SK-N-MC (cell line): ENCODE results near the gene FEZF1.

Source experiments
- DNase-seq: peaks from one replicate; pipeline ENCODE4 v3.0.0-alpha.2; 2011; ENCODE audit warnings: low read depth, low spot score
- H3K27ac ChIP-seq: fragments of 200-600 bp; sonication (generic); 2 replicates; pipeline ENCODE4 v1.5.1; 2016; ENCODE audit warnings: mixed run types
- H3K36me3 ChIP-seq: fragments of 200-600 bp; sonication (generic); 2 replicates; pipeline ENCODE4 v1.6.1; 2017; ENCODE audit warnings: antibody characterized with exemption, low read length, mixed read lengths; ENCODE audit not compliant: insufficient read depth
- H3K4me3 ChIP-seq: fragments of 200-600 bp; sonication (generic); 2 replicates; pipeline ENCODE4 v1.5.1; 2016
- H3K9ac ChIP-seq: fragments of 200-600 bp; sonication (generic); 2 replicates; pipeline ENCODE4 v1.8.0; 2017; ENCODE audit warnings: mixed run types, mixed read lengths; ENCODE audit not compliant: insufficient read length
- H3K9me3 ChIP-seq: fragments of 200-600 bp; sonication (generic); 2 replicates; pipeline ENCODE4 v1.6.1; 2017; ENCODE audit warnings: low read depth, mild to moderate bottlenecking, antibody characterized with exemption, low read length, moderate library complexity, mixed read lengths
- EZH2 ChIP-seq: fragments of 200-600 bp; sonication (generic); IDR thresholded peaks from one replicate; pipeline ENCODE4 v1.6.1; 2017; ENCODE audit warnings: antibody characterized with exemption
- FOXP2 ChIP-seq: optimal IDR thresholded peaks from 2 replicates; pipeline ENCODE3; 2011; ENCODE audit warnings: mild to moderate bottlenecking, moderate library complexity; ENCODE audit not compliant: insufficient read depth; ENCODE audit errors: extremely low read length, control extremely low read depth
- POLR2AphosphoS5 ChIP-seq: IDR thresholded peaks from 2 replicates; pipeline ENCODE4 v1.6.1; 2012; ENCODE audit warnings: mild to moderate bottlenecking, low read depth, low read length, borderline replicate concordance

The FEZF1 gene

DNA sequence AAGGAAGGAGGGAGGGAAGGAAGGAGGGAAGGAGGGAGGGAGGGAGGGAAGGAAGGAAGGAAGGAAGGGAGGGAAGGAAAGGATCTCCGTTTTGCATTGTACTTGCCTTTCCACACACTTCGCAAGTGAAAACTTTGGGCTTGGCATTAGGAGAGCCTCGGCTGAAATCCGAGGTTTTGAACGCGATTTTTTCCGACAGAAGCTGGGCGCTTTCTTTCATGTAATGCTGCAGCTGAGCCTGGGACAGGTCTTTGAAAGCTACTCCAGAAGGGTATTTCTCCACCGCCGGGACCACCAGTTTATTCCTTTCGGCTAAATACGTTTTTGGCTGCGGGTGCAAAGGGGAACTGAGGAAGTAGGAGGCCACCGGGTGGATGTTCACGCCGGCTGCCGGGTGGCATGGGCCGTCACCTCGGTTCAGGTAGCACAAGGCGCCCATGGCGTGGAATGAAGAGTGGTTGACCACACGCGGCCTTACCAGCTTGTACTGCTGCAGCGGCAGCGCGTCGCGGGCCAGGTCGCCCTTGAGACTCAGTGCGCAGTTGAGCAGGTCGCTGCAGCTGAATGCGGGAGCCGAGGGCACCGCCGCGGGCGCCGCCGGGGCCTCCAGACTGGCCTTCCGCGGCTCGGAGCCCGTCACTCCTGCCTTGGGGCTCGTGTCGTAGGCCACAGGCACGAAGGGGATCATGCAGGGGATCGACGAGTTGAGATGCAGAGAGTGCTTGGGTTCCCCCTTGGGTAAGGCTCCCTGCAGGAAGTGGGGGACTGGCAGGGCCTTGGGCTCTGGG, 825 bp downstream of the FEZF1 start:
- no peaks in the 10 kb centered on the region for H3K9me3 ChIP-seq
- peaks cover 49% of the 10 kb centered on the region for H3K36me3 ChIP-seq
- no peak for DNase-seq
- TF ChIP-seq POLR2AphosphoS5: peak; percentile 88
- no peak for TF ChIP-seq EZH2
- peak overlapping the region; percentile 100 for H3K27ac ChIP-seq
- peak overlapping the region; percentile 99 for H3K9ac ChIP-seq
- H3K4me3 ChIP-seq: peak overlapping the region; percentile 83

DNA sequence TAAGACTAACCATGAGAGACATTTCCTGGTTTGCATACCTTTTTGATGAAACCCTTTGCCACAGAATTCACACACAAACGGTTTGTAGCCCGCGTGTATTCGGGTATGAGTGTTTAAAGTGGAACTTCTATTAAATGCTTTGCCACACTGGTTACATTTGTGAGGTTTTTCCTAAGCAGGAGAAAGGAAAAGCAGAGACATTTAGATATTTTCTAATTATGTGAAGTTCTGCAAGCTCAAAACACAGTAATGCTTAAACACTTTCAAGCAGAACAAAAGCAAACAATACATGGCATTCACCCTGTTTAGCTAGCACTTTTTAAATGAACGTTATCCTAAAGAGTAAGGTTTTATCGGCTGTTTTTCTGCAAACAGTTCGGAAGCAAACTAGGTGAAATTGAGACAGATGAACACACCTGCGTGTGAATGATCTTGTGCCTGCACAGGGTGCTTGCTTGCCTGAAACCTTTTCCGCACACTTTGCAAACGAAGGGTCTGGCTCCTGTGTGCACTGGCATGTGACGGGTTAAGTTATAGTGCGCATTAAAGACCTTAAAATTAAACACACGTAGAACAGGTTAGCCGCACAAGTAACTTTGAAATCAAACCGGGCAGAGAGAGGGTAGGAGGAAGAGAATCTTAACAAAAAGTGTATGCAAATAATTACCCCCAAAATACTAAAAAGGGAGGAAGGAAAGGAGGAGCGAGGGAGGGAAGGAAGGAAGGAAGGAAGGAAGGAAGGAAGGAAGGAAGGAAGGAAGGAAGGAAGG, 1.6 kb downstream of the FEZF1 start:
- peak overlapping the region; percentile 99 for H3K27ac ChIP-seq
- peak overlapping the region; percentile 83 for H3K4me3 ChIP-seq
- peaks cover 41% of the 10 kb centered on the region for H3K36me3 ChIP-seq
- no peak for TF ChIP-seq FOXP2
- no peak; the same call in 1 of the 2 replicates for TF ChIP-seq POLR2AphosphoS5
- TF ChIP-seq EZH2: no peak
- no peaks in the 10 kb centered on the region for H3K9me3 ChIP-seq
- H3K9ac ChIP-seq: peak overlapping the region; percentile 95
- DNase-seq: peak; percentile 89

GRCh38 chr7:122301858-122302760, 2.4 kb downstream of the FEZF1 start:
- Histone ChIP-seq H3K9me3 (no peaks in the 10 kb centered on the region), H3K27ac (peak overlapping the region; percentile 99), H3K4me3 (peak overlapping the region; percentile 83), H3K9ac (peak overlapping the region; percentile 95), H3K36me3 (peaks cover 33% of the 10 kb centered on the region)
- DNase-seq: no peak
- no peak for TF ChIP-seq FOXP2
- no peak for TF ChIP-seq EZH2
- TF ChIP-seq POLR2AphosphoS5: no peak; the same call in none of the 2 replicates

- peak overlapping the region; percentile 83 for H3K4me3 ChIP-seq
- DNase-seq: no peak
- TF ChIP-seq FOXP2 (no peak), EZH2 (no peak)
- peak overlapping the region; percentile 99 for H3K27ac ChIP-seq
- peak overlapping the region; percentile 95 for H3K9ac ChIP-seq
- no peaks in the 10 kb centered on the region for H3K9me3 ChIP-seq
- H3K36me3 ChIP-seq: peaks cover 25% of the 10 kb centered on the region
These were observed 3.4 kb downstream of the FEZF1 start for GRCh38 chr7:122300956-122301833.

GRCh38 chr7:122300211-122300932, 4.2 kb downstream of the FEZF1 start:
- H3K9me3 ChIP-seq: no peaks in the 10 kb centered on the region
- peak overlapping the region; percentile 99 for H3K27ac ChIP-seq
- H3K4me3 ChIP-seq: peak overlapping the region; percentile 83
- peak overlapping the region; percentile 95 for H3K9ac ChIP-seq
- no peak for DNase-seq
- peaks cover 25% of the 10 kb centered on the region for H3K36me3 ChIP-seq
- no peak for TF ChIP-seq EZH2
- TF ChIP-seq FOXP2: no peak
- TF ChIP-seq POLR2AphosphoS5: peak; percentile 47

DNA sequence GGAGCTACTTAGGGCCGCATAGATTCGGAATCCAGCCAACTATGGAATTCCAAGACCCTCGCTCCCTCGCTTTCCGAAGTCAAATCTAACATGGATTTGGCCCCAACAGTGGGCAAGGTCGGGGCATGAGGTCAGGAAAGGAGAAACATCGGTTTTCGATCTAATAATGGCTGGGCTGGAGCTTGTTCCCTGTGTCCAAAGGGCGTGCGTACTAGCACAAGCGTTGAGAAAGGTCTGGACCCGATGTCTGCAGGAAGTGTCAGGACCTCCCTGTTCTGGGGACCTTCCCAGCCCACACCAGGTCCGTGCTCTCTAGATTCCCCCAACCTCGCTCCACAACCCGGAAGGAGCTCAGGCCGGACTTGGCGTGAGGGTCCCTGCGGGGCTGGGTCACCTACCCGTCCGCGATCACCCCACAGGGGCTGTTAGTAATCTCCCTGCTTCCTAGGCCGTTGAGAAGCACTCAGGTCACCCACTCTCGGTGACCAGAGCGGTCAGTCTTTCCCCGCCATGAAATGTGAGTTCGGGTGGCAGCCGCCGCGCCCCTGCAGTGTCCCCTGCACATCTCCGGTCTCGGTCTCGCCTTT, 4.8 kb downstream of the FEZF1 start:
- no peak for TF ChIP-seq EZH2
- no peak for TF ChIP-seq FOXP2
- no peak for TF ChIP-seq POLR2AphosphoS5
- H3K9me3 ChIP-seq: no peaks in the 10 kb centered on the region
- H3K9ac ChIP-seq: peak overlapping the region; percentile 95
- peak overlapping the region; percentile 83 for H3K4me3 ChIP-seq
- H3K27ac ChIP-seq: peak overlapping the region; percentile 99
- peaks cover 25% of the 10 kb centered on the region for H3K36me3 ChIP-seq
- DNase-seq: no peak
